Stimulated activated effector memory CD8-positive, alpha-beta T cell treated with anti-CD3 and anti-CD28 coated beads, Interleukin-12 subunit alpha, Interleukin-12 subunit beta, amount 100 ng/mL, for 72 hours (primary cell): ENCODE data around the gene HVCN1.

Experiments
- ATAC-seq: fragments of 150-1000 bp; cut with Tn5 transposase; 2 replicates; pipeline ENCODE4 v1.10.0; 2021
- DNase-seq, 2 donors: peaks; one replicate each; pipeline ENCODE4 v3.0.0; 2021 to 2022; ENCODE audit warnings: low spot score in 2 of 2
- H3K27ac Mint-ChIP-seq: one replicate; pipeline ENCODE4 v1.8.0; 2022; ENCODE audit warnings: mild to moderate bottlenecking, mixed read lengths
- H3K36me3 Mint-ChIP-seq: one replicate; pipeline ENCODE4 v1.8.0; 2022; ENCODE audit warnings: mild to moderate bottlenecking, mixed read lengths
- H3K4me1 Mint-ChIP-seq: one replicate; pipeline ENCODE4 v1.8.0; 2022; ENCODE audit warnings: mixed read lengths
- H3K4me3 Mint-ChIP-seq: one replicate; pipeline ENCODE4 v1.8.0; 2022; ENCODE audit warnings: mild to moderate bottlenecking, mixed read lengths
- H3K9me3 Mint-ChIP-seq: one replicate; pipeline ENCODE4 v1.8.0; 2022; ENCODE audit warnings: mixed read lengths

Gene HVCN1

GRCh38 chr12:110718222-110718908, 29.4 kb upstream of the HVCN1 start:
- H3K36me3 Mint-ChIP-seq, result peaks cover 70% of the 10 kb centered on the region
- no peak overlapping the region for H3K27ac Mint-ChIP-seq
- H3K4me1 Mint-ChIP-seq, result peaks cover 8% of the 10 kb centered on the region
- H3K4me3 Mint-ChIP-seq, result no peak overlapping the region
- ATAC-seq (no peak), DNase-seq (no peak)
- H3K9me3 Mint-ChIP-seq, result no peaks in the 10 kb centered on the region

GRCh38 chr12:110717037-110717436, 28.1 kb upstream of the HVCN1 start:
- Mint-ChIP-seq H3K4me3 (no peak overlapping the region), H3K9me3 (no peaks in the 10 kb centered on the region), H3K4me1 (peaks cover 8% of the 10 kb centered on the region), H3K36me3 (peaks cover 68% of the 10 kb centered on the region), H3K27ac (no peak overlapping the region)
- peak; percentile 79 for ATAC-seq
- no peak for DNase-seq

GRCh38 chr12:110708917-110709316, 20.0 kb upstream of the HVCN1 start:
- no peak overlapping the region for H3K4me3 Mint-ChIP-seq
- H3K27ac Mint-ChIP-seq, result no peak overlapping the region

GRCh38 chr12:110705309-110705708, 16.4 kb upstream of the HVCN1 start:
- Mint-ChIP-seq H3K4me3 (no peak overlapping the region), H3K36me3 (peaks cover 8% of the 10 kb centered on the region), H3K9me3 (no peaks in the 10 kb centered on the region), H3K4me1 (no peaks in the 10 kb centered on the region), H3K27ac (no peak overlapping the region)
- DNase-seq (no peak), ATAC-seq (no peak)

More at GRCh38 chr12:110708917-110709316, 20.0 kb upstream of the HVCN1 start:
- DNase-seq, result no peak
- ATAC-seq, result no peak
- Mint-ChIP-seq H3K36me3 (peaks cover 20% of the 10 kb centered on the region), H3K4me1 (no peaks in the 10 kb centered on the region), H3K9me3 (no peaks in the 10 kb centered on the region)

DNA sequence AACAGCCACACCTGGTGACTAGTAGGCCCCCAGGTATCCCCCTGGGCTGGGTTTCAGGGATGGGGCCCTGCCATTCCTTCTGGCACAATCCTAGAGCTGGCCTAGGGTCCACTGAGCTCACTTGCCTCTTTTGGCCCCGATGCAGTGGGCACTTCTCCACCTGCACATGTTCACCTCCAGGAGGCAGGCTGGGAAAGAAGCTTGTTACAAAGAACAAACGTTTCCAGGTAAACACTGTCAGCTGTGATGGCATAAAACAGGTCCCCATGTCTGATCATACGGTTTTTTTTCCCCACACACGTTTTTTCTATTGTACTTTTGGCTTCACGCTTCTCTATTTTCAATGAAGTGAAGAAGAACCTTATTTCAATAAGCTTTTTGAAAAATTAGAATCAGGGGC, 15.8 kb upstream of the HVCN1 start:
- no peaks in the 10 kb centered on the region for H3K4me1 Mint-ChIP-seq
- no peaks in the 10 kb centered on the region for H3K9me3 Mint-ChIP-seq
- H3K4me3 Mint-ChIP-seq, result no peak overlapping the region
- DNase-seq, result no peak
- peaks cover 8% of the 10 kb centered on the region for H3K36me3 Mint-ChIP-seq
- H3K27ac Mint-ChIP-seq, result no peak overlapping the region
- no peak for ATAC-seq

DNA sequence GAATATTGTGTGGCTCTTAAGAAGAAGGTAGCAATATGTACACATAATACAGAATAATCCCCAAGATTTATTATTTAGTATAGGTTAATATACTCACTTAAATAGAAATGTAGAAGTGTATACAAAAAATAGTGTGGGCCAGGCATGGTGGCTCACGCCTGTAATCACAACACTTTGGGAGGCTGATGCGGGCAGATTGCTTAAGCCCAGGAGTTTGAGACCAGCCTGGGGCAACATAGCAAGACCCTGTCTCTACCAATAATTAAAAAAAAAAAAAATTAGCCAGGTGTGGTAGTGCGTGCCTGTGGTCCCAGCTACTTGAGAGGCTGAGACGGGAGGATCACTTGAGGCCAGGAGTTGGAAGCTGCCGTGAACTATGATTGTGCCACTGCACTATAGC, 15.3 kb upstream of the HVCN1 start:
- Mint-ChIP-seq H3K4me1 (no peaks in the 10 kb centered on the region), H3K9me3 (no peaks in the 10 kb centered on the region), H3K4me3 (no peak overlapping the region), H3K36me3 (peaks cover 8% of the 10 kb centered on the region), H3K27ac (no peak overlapping the region)
- ATAC-seq (no peak), DNase-seq (no peak)

DNA sequence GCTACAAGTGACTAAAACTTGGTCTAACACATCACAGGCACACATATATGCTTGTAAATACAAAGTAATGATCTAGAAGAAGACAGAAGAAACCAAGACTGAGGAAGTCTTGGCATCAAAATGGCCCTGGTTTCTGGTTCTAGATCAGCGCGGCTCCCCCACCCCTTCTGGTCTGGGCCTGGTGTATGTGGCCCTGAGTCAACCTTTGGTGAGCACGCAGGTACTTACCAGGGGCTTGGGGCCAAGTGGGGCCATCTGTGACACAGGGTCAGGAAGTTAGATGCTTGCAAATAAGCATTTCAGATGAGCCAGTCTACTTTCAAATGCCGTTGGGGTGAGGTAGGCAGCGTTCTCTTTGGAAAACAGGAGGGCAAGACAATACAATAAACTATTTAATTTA, 13.2 kb upstream of the HVCN1 start:
- ATAC-seq (no peak), DNase-seq (no peak)
- Mint-ChIP-seq H3K36me3 (no peaks in the 10 kb centered on the region), H3K9me3 (no peaks in the 10 kb centered on the region), H3K4me3 (no peak overlapping the region), H3K4me1 (peaks cover 9% of the 10 kb centered on the region), H3K27ac (no peak overlapping the region)

- peaks cover 9% of the 10 kb centered on the region for H3K4me1 Mint-ChIP-seq
- H3K27ac Mint-ChIP-seq, result no peak overlapping the region
- no peaks in the 10 kb centered on the region for H3K36me3 Mint-ChIP-seq
- H3K9me3 Mint-ChIP-seq, result no peaks in the 10 kb centered on the region
- no peak overlapping the region for H3K4me3 Mint-ChIP-seq
- no peak for DNase-seq
- ATAC-seq, result no peak
Observed at GRCh38 chr12:110699591-110700445, 10.9 kb upstream of the HVCN1 start.

DNA sequence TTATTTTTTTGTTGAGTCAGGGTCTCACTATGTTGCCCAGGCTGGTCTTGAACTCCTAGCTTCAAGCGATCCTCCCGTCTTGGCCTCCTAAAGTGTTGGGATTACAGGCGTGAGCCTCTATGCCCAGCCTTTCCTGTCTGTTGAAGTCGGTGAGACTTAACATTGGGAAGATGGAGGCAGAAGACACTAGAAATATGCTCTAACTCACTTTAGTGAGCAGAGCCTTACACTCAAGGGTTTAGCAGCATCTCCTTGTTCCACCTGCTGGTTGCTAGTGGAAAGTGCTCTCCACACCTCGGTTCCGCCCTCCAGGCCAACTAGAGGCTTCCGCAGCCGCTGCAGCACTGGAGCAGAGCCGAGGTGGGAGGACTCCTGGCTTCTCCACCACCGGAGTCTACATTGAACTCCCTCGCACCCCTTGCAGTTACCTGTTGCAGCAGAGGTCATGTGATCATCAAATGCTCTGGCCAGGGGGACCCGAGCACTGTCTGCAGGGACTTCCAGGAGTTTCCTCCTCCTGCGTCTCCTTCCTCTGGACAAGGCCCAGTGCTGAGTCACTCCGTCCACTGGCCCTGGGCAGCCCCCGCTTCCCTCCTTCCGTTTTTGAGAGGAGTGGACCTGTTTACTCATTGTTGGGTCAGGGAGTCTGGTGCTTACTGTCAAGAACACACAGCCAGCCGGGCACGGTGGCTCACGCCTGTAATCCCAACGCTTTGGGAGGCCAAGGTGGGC, 9.4 kb upstream of the HVCN1 start:
- DNase-seq, result peak; percentile 42 to 83
- Mint-ChIP-seq H3K4me1 (peaks cover 9% of the 10 kb centered on the region), H3K36me3 (no peaks in the 10 kb centered on the region), H3K9me3 (no peaks in the 10 kb centered on the region), H3K4me3 (no peak overlapping the region), H3K27ac (peak overlapping the region; percentile 44)
- ATAC-seq, result peak; percentile 98

DNA sequence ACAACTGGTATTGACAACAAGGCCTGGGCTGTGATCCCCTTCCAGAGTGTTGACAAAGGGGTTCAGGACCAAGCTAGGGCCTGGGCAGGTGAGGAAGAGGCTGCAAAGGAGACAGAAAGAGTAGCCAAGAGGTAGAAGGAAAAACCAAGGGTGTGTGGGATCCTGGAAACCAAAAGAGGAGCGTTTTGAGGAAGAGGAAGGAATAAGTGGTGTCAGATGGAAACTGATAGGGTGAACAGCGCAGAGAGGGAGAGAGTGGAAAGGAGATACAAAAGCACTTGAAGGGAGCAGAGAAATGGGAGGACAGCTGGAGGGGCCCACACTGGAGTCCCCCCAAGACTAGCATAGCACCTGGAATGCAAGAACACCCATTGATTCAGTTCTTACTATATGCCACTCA, 8.3 kb upstream of the HVCN1 start:
- H3K27ac Mint-ChIP-seq, result peak overlapping the region; percentile 1
- H3K9me3 Mint-ChIP-seq, result no peaks in the 10 kb centered on the region
- H3K36me3 Mint-ChIP-seq, result no peaks in the 10 kb centered on the region
- peaks cover 9% of the 10 kb centered on the region for H3K4me1 Mint-ChIP-seq
- DNase-seq (no peak), ATAC-seq (no peak)
- no peak overlapping the region for H3K4me3 Mint-ChIP-seq

DNA sequence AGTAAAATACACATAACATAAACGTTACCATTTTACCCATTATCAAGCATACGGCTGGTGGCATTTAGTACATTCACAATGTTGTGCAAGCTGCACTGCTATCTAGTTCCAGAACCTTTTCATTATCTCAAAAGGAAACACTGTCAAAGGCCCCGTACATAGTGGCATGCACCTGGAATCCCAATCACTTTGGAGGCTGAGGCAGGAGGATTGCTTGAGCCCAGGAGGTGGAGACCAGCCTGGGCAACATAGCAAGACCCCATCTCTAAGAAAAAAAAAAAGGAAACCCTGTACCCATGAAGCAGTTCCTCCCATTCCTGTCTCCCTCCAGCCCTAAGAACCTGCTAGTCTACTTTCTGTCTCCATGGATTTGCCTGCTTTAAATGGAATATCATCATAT, 7.4 kb upstream of the HVCN1 start:
- H3K4me3 Mint-ChIP-seq, result no peak overlapping the region
- ATAC-seq (no peak), DNase-seq (no peak)
- H3K9me3 Mint-ChIP-seq, result no peaks in the 10 kb centered on the region
- no peaks in the 10 kb centered on the region for H3K36me3 Mint-ChIP-seq
- H3K27ac Mint-ChIP-seq, result peak overlapping the region; percentile 1
- H3K4me1 Mint-ChIP-seq, result peaks cover 9% of the 10 kb centered on the region

- ATAC-seq (no peak), DNase-seq (no peak)
- Mint-ChIP-seq H3K9me3 (no peaks in the 10 kb centered on the region), H3K27ac (peak overlapping the region; percentile 52), H3K4me3 (no peak overlapping the region), H3K36me3 (no peaks in the 10 kb centered on the region), H3K4me1 (peaks cover 21% of the 10 kb centered on the region)
Observed at GRCh38 chr12:110694330-110694901, 5.5 kb upstream of the HVCN1 start.

DNA sequence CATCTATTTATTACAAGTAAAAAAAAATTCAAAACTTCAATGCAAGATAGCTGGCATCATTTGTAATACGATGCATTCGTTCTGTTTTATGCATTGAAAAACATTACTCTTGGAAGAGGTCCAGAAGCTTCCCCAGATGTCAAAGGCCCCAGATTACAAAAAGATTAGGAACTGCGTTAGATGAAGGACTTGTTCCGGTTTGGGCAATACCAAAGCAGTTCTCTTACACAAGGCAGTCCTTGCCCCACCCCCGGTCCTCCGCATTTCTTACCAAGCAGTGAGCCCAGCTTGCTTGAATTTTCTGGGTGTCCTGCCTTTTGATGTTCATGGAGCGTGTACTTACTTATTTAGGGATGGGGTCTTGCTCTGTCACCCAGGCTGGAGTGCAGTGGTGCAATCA, 4.8 kb upstream of the HVCN1 start:
- ATAC-seq (no peak), DNase-seq (no peak)
- H3K4me3 Mint-ChIP-seq, result no peak overlapping the region
- no peaks in the 10 kb centered on the region for H3K36me3 Mint-ChIP-seq
- no peak overlapping the region for H3K27ac Mint-ChIP-seq
- H3K4me1 Mint-ChIP-seq, result peaks cover 24% of the 10 kb centered on the region
- no peaks in the 10 kb centered on the region for H3K9me3 Mint-ChIP-seq

GRCh38 chr12:110690127-110690430, 1.2 kb upstream of the HVCN1 start:
- peaks cover 30% of the 10 kb centered on the region for H3K4me1 Mint-ChIP-seq
- H3K4me3 Mint-ChIP-seq, result peak overlapping the region; percentile 92
- H3K9me3 Mint-ChIP-seq, result no peaks in the 10 kb centered on the region
- DNase-seq (no peak), ATAC-seq (no peak)
- no peaks in the 10 kb centered on the region for H3K36me3 Mint-ChIP-seq
- H3K27ac Mint-ChIP-seq, result peak overlapping the region; percentile 94

GRCh38 chr12:110689281-110690126, 589 bp upstream of the HVCN1 start:
- peaks cover 30% of the 10 kb centered on the region for H3K4me1 Mint-ChIP-seq

More at GRCh38 chr12:110689281-110690126, 589 bp upstream of the HVCN1 start:
- no peaks in the 10 kb centered on the region for H3K9me3 Mint-ChIP-seq
- H3K4me3 Mint-ChIP-seq, result peak overlapping the region; percentile 92
- H3K27ac Mint-ChIP-seq, result peak overlapping the region; percentile 94
- peak; percentile 83 for ATAC-seq
- DNase-seq, result peak; percentile 33 to 82
- no peaks in the 10 kb centered on the region for H3K36me3 Mint-ChIP-seq
